HG03432 (cell line): Measurements from ENCODE around the gene ZNF778.
"Not testable (repeated sequence)": the region's sequence is repeated elsewhere in the genome, so short reads cannot be mapped to it uniquely, and the experiment has no call there.

ENCODE experiments used
- ATAC-seq: cut with Tn5 transposase; IDR thresholded peaks from one replicate; pipeline ENCODE4 v1.9.1; 2021; ENCODE audit warnings: mild to moderate bottlenecking, moderate library complexity; ENCODE audit not compliant: unreplicated experiment

Gene ZNF778

GRCh38 chr16:89248196-89248982 lies 30.9 kb downstream of the ZNF778 start:
- no peak for ATAC-seq

- no peak for ATAC-seq
Measured at GRCh38 chr16:89253548-89254287, 36.2 kb downstream of the ZNF778 start.

DNA sequence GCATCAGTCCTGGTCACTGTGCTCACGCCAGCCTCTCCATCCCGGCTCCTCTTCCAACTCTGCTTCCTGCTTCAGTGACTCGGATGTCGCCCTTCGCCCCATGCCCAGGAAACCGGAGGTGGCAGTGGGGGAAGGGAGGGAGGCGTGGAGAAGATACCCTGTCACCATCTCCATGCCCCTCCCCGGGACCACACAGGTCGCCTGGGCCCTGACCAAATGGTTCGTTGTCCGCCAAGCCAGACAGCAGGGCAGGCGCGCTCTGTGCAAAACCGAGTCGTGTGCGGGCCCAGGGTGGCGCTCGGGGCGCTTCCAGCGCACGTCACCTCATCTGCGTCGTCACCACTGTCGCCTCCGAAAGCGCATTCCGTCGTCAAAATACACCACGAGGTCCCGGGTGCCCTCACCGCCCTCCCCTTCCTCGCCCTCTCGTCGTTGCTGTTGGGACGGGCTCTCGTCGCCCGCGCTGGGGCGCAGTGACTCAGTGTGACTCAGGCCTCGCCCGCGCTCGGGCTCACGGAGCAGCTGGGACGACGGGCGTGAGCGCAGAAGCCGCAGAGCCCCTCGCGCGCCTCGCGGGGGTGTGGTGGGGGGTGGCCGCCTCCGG lies 39.2 kb downstream of the ZNF778 start:
- ATAC-seq: no peak

DNA sequence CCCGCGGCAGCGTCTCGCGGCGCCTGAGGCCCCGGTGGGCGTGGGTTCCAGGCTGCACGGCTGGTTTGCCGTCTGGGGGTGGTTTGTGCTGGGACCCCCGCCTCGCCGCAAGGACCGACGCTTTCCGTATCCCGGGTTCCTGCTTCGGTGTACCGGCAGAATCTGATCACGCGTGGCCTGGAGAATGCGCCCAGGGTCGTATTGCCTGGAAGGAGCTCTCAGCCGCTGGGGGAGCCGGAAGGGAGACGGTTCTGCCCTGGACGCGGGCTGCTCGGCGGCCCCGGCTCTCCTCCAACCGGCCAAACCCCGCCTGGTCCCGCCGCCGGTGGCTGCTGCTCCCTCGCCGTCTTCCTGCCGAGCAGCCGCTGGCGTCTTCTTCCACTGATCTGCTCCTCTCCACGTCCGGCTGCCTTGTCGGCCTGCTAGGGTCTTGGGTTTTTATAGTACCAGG lies 39.8 kb downstream of the ZNF778 start:
- ATAC-seq: no peak

DNA sequence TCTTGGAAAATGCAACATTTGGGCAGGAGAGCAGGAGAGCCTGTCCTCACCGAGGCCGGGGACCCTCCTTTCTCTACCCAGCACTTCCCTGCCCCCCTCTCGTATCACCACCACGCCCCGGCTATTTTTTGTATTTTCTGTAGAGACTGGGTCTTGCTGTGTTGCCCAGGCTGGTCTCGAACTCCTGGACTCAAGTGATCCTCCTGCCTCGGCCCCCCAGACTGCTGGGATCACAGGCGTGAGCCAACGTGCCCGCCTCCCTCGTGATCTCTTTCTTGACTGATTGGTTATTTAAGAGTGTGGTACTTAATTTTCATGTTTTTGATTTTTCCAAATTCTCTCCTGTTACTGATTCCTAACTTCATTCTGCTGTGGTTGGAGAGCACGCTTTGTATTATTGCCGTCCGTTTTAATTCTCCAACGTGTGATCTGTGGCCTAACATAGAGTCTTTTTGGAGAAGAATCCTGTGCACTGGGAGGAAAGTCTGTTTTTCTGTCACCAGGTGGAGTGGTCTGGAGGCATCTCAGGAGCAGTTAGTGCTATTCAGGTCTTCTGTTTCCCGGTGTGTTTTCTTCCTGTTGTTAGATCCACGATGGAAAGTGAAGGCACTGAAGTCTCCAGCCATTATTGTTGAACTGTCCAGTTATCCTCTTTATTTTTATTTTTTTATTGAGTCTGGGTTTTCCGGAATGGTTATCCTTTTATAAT lies 40.4 kb downstream of the ZNF778 start:
- no peak for ATAC-seq

- ATAC-seq: not testable (repeated sequence)
Measured at GRCh38 chr16:89259901-89260300, 42.4 kb downstream of the ZNF778 start.

- ATAC-seq: no peak
Measured at GRCh38 chr16:89261691-89262563, 44.4 kb downstream of the ZNF778 start.

- ATAC-seq: no peak
Measured at GRCh38 chr16:89264800-89265550, 47.5 kb downstream of the ZNF778 start.

GRCh38 chr16:89265647-89266046 lies 48.1 kb downstream of the ZNF778 start:
- ATAC-seq: no peak

- ATAC-seq: no peak
Measured at GRCh38 chr16:89266521-89267134, 49.1 kb downstream of the ZNF778 start.

- ATAC-seq: not testable (repeated sequence)
Measured at GRCh38 chr16:89267746-89268145, 50.2 kb downstream of the ZNF778 start.

GRCh38 chr16:89268585-89268984 lies 51.1 kb downstream of the ZNF778 start:
- ATAC-seq: no peak

GRCh38 chr16:89268987-89269735 lies 51.7 kb downstream of the ZNF778 start:
- no peak for ATAC-seq

DNA sequence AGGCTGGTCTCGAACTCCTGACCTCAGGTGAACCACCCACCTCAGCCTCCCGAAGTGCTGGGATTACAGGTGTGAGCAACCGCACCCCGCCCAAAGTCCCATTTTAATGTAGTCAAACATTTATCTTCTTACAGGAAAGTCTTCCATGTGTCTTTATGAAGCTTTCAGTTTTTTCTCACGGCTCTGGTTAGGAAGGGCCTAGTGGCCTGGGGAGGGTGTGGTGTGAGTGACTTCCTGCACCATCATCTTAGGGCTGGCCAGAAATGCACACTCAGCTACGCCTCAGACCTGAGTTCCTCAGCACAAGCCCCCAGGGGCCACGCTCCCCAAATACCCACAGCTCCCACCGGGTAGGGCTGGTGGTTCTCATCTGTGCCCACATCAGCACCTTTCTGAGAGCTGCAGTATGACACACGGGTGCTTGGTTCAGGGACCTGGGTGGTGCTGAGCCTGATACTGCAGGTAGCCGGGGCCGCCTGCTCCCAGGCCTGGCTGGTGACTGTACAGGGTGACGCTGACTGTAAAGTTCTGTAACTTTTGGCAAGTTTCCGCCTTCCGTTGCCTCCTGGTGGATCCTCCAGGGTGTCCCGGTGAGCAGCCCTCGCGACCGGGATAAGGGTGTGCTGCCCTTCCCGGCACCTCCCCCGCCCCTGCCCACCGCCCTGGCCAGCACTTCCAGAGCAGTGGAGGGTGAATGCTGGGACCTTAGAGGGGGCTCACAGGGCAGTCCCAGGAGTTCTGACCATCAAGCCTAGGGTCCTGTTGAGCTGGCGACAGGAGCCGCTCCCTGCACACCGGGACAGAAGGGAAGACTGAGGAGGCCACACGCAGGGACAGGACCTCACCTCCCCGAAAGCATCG lies 52.5 kb downstream of the ZNF778 start:
- no peak for ATAC-seq

DNA sequence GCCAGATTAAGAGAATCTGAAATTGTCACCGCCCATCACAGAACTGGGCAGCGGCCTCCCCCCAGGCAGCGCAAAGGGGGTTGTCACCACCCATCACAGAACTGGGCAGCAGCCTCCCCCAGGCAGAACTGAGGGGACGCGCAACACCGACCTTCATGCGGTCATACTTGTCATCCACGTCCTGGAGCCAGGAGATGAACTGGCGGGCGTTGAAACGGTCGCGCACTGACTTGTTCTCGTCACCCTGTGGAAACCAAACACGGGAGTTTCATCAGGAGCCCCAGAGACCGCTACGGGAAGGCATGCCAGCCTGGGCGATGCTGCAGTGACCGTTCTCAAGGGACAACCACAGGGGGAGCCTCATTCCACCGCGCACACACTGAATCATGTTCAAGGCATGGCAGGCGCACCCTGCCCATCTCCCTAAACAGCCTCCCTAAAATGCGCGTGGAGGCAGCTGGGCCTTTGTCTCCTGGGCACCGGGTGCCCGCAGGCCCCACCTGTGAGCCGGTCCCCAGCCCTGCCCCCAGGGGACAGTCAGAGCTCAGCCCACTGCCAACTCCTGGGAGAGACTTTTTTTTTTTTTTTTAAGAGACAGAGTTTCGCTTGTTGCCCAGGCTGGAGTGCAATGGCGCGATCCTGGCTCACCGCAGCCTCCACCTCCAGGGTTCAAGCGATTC lies 53.3 kb downstream of the ZNF778 start:
- ATAC-seq: no peak

DNA sequence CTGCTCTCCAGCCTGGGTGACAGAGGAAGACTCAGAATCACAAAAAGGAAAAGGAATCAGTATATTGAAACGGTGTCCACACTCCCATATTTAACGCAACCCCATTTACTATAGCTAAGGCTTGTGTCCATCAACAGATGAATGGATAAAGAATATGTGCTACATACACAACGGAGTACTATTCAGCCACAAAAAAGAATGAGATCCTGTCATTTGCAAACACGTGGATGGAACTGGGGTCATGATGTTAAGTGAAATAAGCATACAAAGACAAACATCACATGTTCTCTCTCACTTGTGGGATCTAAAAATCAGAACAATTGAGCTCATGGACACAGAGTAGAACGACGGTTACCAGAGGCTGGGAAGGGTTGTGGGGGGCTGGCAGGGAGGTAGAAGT lies 55.1 kb downstream of the ZNF778 start:
- ATAC-seq: no peak
